Spleen (tissue), 7 donors: ENCODE measurements around the gene CSK.

Source experiments
- CTCF ChIP-seq, 11 experiments: fragments of 200-600 bp in 7 of 11; fragments of 450-650 bp in 4 of 11; sonication (generic) in 4 of 11; IDR thresholded peaks in 8 of 11; conservative IDR thresholded peaks in 3 of 11; 1 replicate in 7 of 11; 2 replicates in 4 of 11; pipeline versions ENCODE4 v1.4.0 to v1.8.0; 2016 to 2021; ENCODE audit warnings: antibody characterized with exemption in 11 of 11, inconsistent platforms in 4 of 11, mild to moderate bottlenecking in 1 of 11
- POLR2A ChIP-seq, 3 donors: fragments of 450-650 bp; IDR thresholded peaks; one replicate each; pipeline ENCODE4 v1.5.1; 2017; ENCODE audit warnings: antibody characterized with exemption in 3 of 3, mild to moderate bottlenecking in 1 of 3
- donor health status: DM: no; HTN: no; CAD: no; lungs with moderate emphysema.
- donor health status: DM: no; HTN: no; CAD: no.
- donor health status: DM: no; HTN: no; CAD: no.

GRCh38 chr15:74827614-74828013 is 45.7 kb downstream of the CSK start:
- TF ChIP-seq POLR2A (IDR thresholded peaks at IDR 0.05) (no peak), CTCF (IDR thresholded peaks at IDR 0.05 in 8 of 11, conservative IDR thresholded peaks at IDR 0.05 in 3 of 11) (no peak)
